Prostate gland (tissue), 2 donors: ENCODE results near the gene THEM4. TPM values are rescaled to one million over a fixed set of nuclear protein-coding genes. Genes with fewer than 3 reads are reported as not detected.

Source experiments
- DNase-seq: peaks from one replicate; pipeline ENCODE4 v3.0.0-alpha.2; 2019; ENCODE audit warnings: low spot score
- H3K27ac ChIP-seq, 2 donors: fragments of 200-600 bp; sonication (generic); 2 replicates each; pipeline ENCODE4 v1.5.1; 2017 to 2019
- H3K27me3 ChIP-seq: fragments of 200-600 bp; sonication (generic); replicated peaks from 2 replicates; pipeline ENCODE4 v1.5.1; 2019; ENCODE audit not compliant: insufficient read depth
- H3K36me3 ChIP-seq, 2 donors: fragments of 200-600 bp; sonication (generic); 1 replicate in 1 of 2; 2 replicates in 1 of 2; pipeline versions ENCODE4 v1.5.1 to v1.8.1; 2017 to 2019
- H3K4me1 ChIP-seq: fragments of 200-600 bp; sonication (generic); replicated peaks from 2 replicates; pipeline ENCODE4 v1.5.1; 2019
- H3K4me3 ChIP-seq, 2 donors: fragments of 200-600 bp; sonication (generic); 2 replicates each; pipeline ENCODE4 v1.5.1; 2017 to 2019
- H3K9me3 ChIP-seq: fragments of 200-600 bp; sonication (generic); 2 replicates; pipeline ENCODE4 v1.5.1; 2017
- CTCF ChIP-seq, 4 experiments: fragments of 200-600 bp in 2 of 4; fragments of 450-650 bp in 2 of 4; sonication (generic) in 2 of 4; IDR thresholded peaks; 1 replicate in 3 of 4; 2 replicates in 1 of 4; pipeline ENCODE4 v1.5.1; 2016 to 2019; ENCODE audit warnings: antibody characterized with exemption in 4 of 4, mild to moderate bottlenecking in 2 of 4, moderate library complexity in 2 of 4
- POLR2A ChIP-seq: fragments of 450-650 bp; IDR thresholded peaks from one replicate; pipeline ENCODE4 v1.6.1; 2016; ENCODE audit warnings: antibody characterized with exemption, mild to moderate bottlenecking
- POLR2AphosphoS5 ChIP-seq: sonication (generic); formaldehyde crosslinking; IDR thresholded peaks from one replicate; pipeline ENCODE4 v1.6.1; 2017; ENCODE audit warnings: antibody characterized with exemption
- WGBS: methylation state at CpG from one replicate; pipeline ENCODE4 v1.1.5; 2018; 5-methylcytosine and 5-hydroxymethylcytosine counted together
- intact Hi-C: fragments of 100-400 bp; cut with DNase I; formaldehyde crosslinking; loops from one replicate; pipeline ENCODE4 v1.14.2; 2022
- small RNA-seq, 2 donors: library from RNA; depleted of rRNA; stranded (forward); fragments of <200 nt; gene quantifications; one replicate each; pipeline ENCODE3, GENCODE V24; 2016
- total RNA-seq, 2 donors: library from RNA; depleted of rRNA; stranded (reverse); fragments of >200 nt; gene quantifications; one replicate each; pipeline ENCODE4 v1.1.0, GENCODE V29; 2016

THEM4 gene
- total RNA-seq, 2 donors from 2014 or later: 21.2 to 30.3 TPM

GRCh38 chr1:151829352-151830046 lies 79.8 kb downstream of the THEM4 start:
- intact Hi-C loops: no loop called here
- no peaks in the 10 kb centered on the region for H3K9me3 ChIP-seq
- TF ChIP-seq POLR2A (no peak), POLR2AphosphoS5 (no peak), CTCF (IDR thresholded peaks at IDR 0.05) (no peak)
- no peaks in the 10 kb centered on the region for H3K27me3 ChIP-seq
- H3K4me3 ChIP-seq: no peak overlapping the region
- DNase-seq: no peak
- 26% methylated on average over 4 of the region's 4 CpGs for WGBS
- no peaks in the 10 kb centered on the region for H3K36me3 ChIP-seq
- H3K4me1 ChIP-seq: peaks cover 17% of the 10 kb centered on the region
- H3K27ac ChIP-seq: peak overlapping the region; percentile 89 to 90

- WGBS: 6% methylated on average over 11 of the region's 12 CpGs
- TF ChIP-seq POLR2AphosphoS5 (peak; percentile 50), POLR2A (no peak)
- Histone ChIP-seq H3K4me3 (no peak overlapping the region), H3K36me3 (no peaks in the 10 kb centered on the region), H3K27ac (peak overlapping the region; percentile 89 to 90), H3K4me1 (peaks cover 17% of the 10 kb centered on the region), H3K9me3 (no peaks in the 10 kb centered on the region), H3K27me3 (no peaks in the 10 kb centered on the region)
- intact Hi-C loops: no loop called here
- peak; percentile 88 for DNase-seq
Measured at GRCh38 chr1:151828921-151829320, 80.4 kb downstream of the THEM4 start.

- no peak overlapping the region for H3K27ac ChIP-seq
- DNase-seq: no peak
- H3K4me1 ChIP-seq: peaks cover 11% of the 10 kb centered on the region
- H3K9me3 ChIP-seq: no peaks in the 10 kb centered on the region
- H3K4me3 ChIP-seq: no peak overlapping the region
- TF ChIP-seq CTCF (IDR thresholded peaks at IDR 0.05): no peak
- WGBS: 91% methylated on average over 7 of the region's 9 CpGs
- no peaks in the 10 kb centered on the region for H3K36me3 ChIP-seq
- intact Hi-C loops: no loop called here
- H3K27me3 ChIP-seq: no peaks in the 10 kb centered on the region
Measured at GRCh38 chr1:151827853-151828252, 81.5 kb downstream of the THEM4 start.

GRCh38 chr1:151825751-151826660 lies 83.3 kb downstream of the THEM4 start:
- peaks cover 11% of the 10 kb centered on the region for H3K4me1 ChIP-seq
- H3K36me3 ChIP-seq: no peaks in the 10 kb centered on the region
- no peaks in the 10 kb centered on the region for H3K9me3 ChIP-seq
- DNase-seq: no peak
- H3K27ac ChIP-seq: no peak overlapping the region
- 50% methylated on average over 21 of the region's 21 CpGs for WGBS
- TF ChIP-seq POLR2A (no peak), CTCF (IDR thresholded peaks at IDR 0.05) (no peak), POLR2AphosphoS5 (no peak)
- H3K27me3 ChIP-seq: no peaks in the 10 kb centered on the region
- intact Hi-C loops: no loop called here
- no peak overlapping the region for H3K4me3 ChIP-seq

- 64% methylated on average over 9 of the region's 9 CpGs for WGBS
- Histone ChIP-seq H3K27me3 (no peaks in the 10 kb centered on the region), H3K27ac (no peak overlapping the region), H3K4me1 (peaks cover 11% of the 10 kb centered on the region), H3K9me3 (no peaks in the 10 kb centered on the region), H3K36me3 (no peaks in the 10 kb centered on the region), H3K4me3 (no peak overlapping the region)
- TF ChIP-seq CTCF (IDR thresholded peaks at IDR 0.05) (no peak), POLR2AphosphoS5 (no peak), POLR2A (no peak)
- no peak for DNase-seq
- intact Hi-C loops: no loop called here
Measured at GRCh38 chr1:151825204-151825603, 84.1 kb downstream of the THEM4 start.

Small RNAs within 50 kb of the gene (small RNA-seq; reads per million reads assigned to genes)
- gene RF00019: 0 reads per million in 2 donors

Other genes starting within 250 kb of the THEM4 start
- gene CELF3, start 192.7 kb downstream of the THEM4 start, total RNA-seq: under 1 TPM in 1 of 2 donors, not detected in 1; 0.34 TPM
- 1 to 10 TPM in 1 of 2 donors, not detected in 1; 7.8 TPM for gene RIIAD1, start 188.0 kb downstream of the THEM4 start, total RNA-seq
- gene MRPL9, start 146.0 kb downstream of the THEM4 start, total RNA-seq: 10 to 100 TPM; 47.9 to 80.1 TPM
- gene TDRKH, start 119.0 kb downstream of the THEM4 start, total RNA-seq: 10 to 100 TPM; 21.1 to 25.0 TPM
- 1 to 10 TPM in 1 of 2 donors, under 1 TPM in 1; 0.59 to 2.3 TPM for gene LINGO4, start 104.1 kb downstream of the THEM4 start, total RNA-seq
- 10 to 100 TPM; 51.8 to 73.2 TPM for gene RORC, start 77.7 kb downstream of the THEM4 start, total RNA-seq
- 1 to 10 TPM; 2.0 to 2.8 TPM for gene C2CD4D, start 69.7 kb downstream of the THEM4 start, total RNA-seq
- not detected for gene THEM5, start 55.8 kb downstream of the THEM4 start, total RNA-seq
- 10 to 100 TPM; 61.7 to 72.1 TPM for gene S100A10, start 84.3 kb upstream of the THEM4 start, total RNA-seq
- gene S100A11, start 127.5 kb upstream of the THEM4 start, total RNA-seq: 100 to 1,000 TPM; 253 to 351 TPM
- gene TCHHL1, start 179.6 kb upstream of the THEM4 start, total RNA-seq: not detected
- gene TCHH, start 205.9 kb upstream of the THEM4 start, total RNA-seq: under 1 TPM in 1 of 2 donors, not detected in 1; 0.91 TPM
- not detected for gene RPTN, start 249.7 kb upstream of the THEM4 start, total RNA-seq